GM23338 (cell line): ENCODE results near the gene POLE.

Experiments
- CREB1 ChIP-seq: fragments of 250-450 bp; sonication (Bioruptor Pico); IDR thresholded peaks from 2 replicates; pipeline ENCODE4 v1.5.0; 2020; ENCODE audit warnings: low read depth, mild to moderate bottlenecking, moderate library complexity
- CTCF ChIP-seq, 2 experiments: fragments of 200-600 bp in 1 of 2; sonication (generic) in 1 of 2; conservative IDR thresholded peaks; 2 replicates each; pipeline versions ENCODE4 v1.5.1 to v1.6.1; 2016 to 2017; ENCODE audit warnings: antibody characterized with exemption in 2 of 2, low read depth in 2 of 2, mild to moderate bottlenecking in 2 of 2, moderate library complexity in 1 of 2
- ETS1 ChIP-seq: IDR thresholded peaks from 2 replicates; pipeline ENCODE4 v1.6.1; 2016; ENCODE audit warnings: antibody characterized with exemption
- EZH2 ChIP-seq: fragments of 200-600 bp; sonication (generic); IDR thresholded peaks from one replicate; pipeline ENCODE4 v1.8.0; 2017; ENCODE audit warnings: antibody characterized with exemption, mild to moderate bottlenecking, low read depth; ENCODE audit not compliant: unreplicated experiment
- EZH2phosphoT487 ChIP-seq: fragments of 200-600 bp; sonication (generic); IDR thresholded peaks from one replicate; pipeline ENCODE4 v1.8.1; 2018; ENCODE audit warnings: antibody characterized with exemption; ENCODE audit not compliant: unreplicated experiment
- POLR2AphosphoS5 ChIP-seq: IDR thresholded peaks from 2 replicates; pipeline ENCODE4 v1.6.1; 2016; ENCODE audit warnings: antibody characterized with exemption, low read depth
- ZNF114 ChIP-seq: fragments of 250-450 bp; sonication (Bioruptor Pico); IDR thresholded peaks from 2 replicates; pipeline ENCODE4 v1.5.0; 2020; ENCODE audit warnings: mild to moderate bottlenecking, moderate library complexity

- TF ChIP-seq EZH2 = no peak
- TF ChIP-seq CTCF (conservative IDR thresholded peaks at IDR 0.05; ENCODE audit: low read depth in 2 of 2) = no peak
- no peak for TF ChIP-seq ZNF114
- TF ChIP-seq EZH2phosphoT487 = no peak
- no peak for TF ChIP-seq ETS1
- TF ChIP-seq CREB1 (CRISPR knock-in tag) = no peak
- no peak for TF ChIP-seq POLR2AphosphoS5
These were observed 98.1 kb downstream of the POLE start for GRCh38 chr12:132588821-132589669.
